Neural progenitor cell (in vitro differentiated cells): Measurements from ENCODE around the gene SLC2A6.

Source experiments
- CTCF ChIP-seq: fragments of 200-600 bp; sonication (generic); IDR thresholded peaks from 2 replicates; pipeline ENCODE4 v1.5.1; 2017; ENCODE audit warnings: antibody characterized with exemption, mild to moderate bottlenecking
- EZH2 ChIP-seq: fragments of 200-600 bp; sonication (generic); IDR thresholded peaks from 2 replicates; pipeline ENCODE4 v1.6.1; 2017; ENCODE audit warnings: antibody characterized with exemption, mild to moderate bottlenecking, moderate library complexity

DNA sequence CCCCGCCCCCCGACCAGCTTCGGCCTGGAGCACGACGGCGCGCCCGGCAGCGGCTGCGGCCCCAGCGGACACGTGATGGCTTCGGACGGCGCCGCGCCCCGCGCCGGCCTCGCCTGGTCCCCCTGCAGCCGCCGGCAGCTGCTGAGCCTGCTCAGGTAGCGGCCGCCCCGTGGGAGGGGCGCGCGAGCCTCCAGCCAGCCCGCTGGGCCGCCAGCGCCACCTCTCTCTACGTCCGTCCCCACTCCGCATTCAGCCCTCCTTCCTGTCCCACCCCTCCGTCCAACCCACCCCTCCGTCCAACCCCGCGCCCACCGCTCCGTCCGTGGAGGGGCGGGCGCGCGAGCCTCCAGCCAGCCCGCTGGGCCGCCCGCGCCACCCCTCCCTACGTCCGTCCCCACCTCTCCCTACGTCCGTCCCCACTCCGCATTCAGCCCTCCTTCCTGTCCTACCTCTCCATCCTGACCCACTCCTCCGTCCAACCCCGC lies 50.2 kb downstream of the SLC2A6 start:
- no peak for TF ChIP-seq CTCF
- TF ChIP-seq EZH2 = no peak
